ENCODE data around the gene PSME3.

Gene PSME3

DNA sequence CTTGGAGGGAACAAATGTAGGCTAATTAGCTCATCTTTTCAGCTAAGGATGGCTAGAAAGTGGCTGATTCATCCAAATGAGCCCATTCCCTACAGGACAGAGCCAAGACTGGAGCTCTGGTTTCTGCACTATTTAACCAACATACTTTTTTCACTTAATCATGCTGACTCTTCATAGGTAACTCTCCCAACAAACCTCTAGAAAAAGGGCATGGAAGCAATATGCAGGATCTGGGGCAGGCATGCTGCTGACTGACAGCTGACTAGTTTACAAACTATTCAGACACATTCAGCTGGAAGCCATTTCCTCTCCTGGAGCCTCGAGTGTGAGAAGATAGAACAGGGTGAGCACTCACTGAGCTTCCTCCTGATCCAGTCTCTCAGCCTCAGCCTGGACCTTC, 15.3 kb upstream of the PSME3 start:
- TF ChIP-seq, protein P1, sequence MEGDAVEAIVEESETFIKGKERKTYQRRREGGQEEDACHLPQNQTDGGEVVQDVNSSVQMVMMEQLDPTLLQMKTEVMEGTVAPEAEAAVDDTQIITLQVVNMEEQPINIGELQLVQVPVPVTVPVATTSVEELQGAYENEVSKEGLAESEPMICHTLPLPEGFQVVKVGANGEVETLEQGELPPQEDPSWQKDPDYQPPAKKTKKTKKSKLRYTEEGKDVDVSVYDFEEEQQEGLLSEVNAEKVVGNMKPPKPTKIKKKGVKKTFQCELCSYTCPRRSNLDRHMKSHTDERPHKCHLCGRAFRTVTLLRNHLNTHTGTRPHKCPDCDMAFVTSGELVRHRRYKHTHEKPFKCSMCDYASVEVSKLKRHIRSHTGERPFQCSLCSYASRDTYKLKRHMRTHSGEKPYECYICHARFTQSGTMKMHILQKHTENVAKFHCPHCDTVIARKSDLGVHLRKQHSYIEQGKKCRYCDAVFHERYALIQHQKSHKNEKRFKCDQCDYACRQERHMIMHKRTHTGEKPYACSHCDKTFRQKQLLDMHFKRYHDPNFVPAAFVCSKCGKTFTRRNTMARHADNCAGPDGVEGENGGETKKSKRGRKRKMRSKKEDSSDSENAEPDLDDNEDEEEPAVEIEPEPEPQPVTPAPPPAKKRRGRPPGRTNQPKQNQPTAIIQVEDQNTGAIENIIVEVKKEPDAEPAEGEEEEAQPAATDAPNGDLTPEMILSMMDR (IDR thresholded peaks at IDR 0.05; ENCODE audit: insufficient read depth, low read depth, low read length, missing control alignments), result no peak
- no peak overlapping the region for H3K4me3 ChIP-seq (ENCODE audit: low read depth, low read length)
- DNase-seq (ENCODE audit: low read depth), result no peak

DNA sequence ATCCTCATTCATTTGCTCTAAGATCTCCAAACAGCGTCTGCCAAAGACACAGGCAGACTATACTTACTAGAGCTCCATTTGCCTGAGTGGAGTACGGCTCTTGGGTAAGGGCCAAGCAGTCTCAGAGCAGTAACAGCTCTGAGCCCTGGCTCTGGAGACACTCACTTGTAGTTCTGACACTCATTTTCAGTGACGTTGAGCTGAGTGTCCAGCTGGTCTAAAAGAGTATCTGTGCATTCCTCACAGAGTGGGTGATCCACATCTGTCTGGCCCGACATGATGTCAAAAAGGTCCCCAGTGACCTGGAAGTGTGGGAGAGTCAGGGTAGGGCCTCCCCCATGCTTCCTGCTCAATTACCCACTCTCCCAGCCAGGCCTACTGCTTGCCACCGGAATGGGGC, 14.8 kb upstream of the PSME3 start:
- DNase-seq (ENCODE audit: low read depth), result no peak
- H3K4me3 ChIP-seq (ENCODE audit: low read depth, low read length), result no peak overlapping the region
- TF ChIP-seq, protein P1 (IDR thresholded peaks at IDR 0.05; ENCODE audit: insufficient read depth, low read depth, low read length, missing control alignments), result no peak

DNA sequence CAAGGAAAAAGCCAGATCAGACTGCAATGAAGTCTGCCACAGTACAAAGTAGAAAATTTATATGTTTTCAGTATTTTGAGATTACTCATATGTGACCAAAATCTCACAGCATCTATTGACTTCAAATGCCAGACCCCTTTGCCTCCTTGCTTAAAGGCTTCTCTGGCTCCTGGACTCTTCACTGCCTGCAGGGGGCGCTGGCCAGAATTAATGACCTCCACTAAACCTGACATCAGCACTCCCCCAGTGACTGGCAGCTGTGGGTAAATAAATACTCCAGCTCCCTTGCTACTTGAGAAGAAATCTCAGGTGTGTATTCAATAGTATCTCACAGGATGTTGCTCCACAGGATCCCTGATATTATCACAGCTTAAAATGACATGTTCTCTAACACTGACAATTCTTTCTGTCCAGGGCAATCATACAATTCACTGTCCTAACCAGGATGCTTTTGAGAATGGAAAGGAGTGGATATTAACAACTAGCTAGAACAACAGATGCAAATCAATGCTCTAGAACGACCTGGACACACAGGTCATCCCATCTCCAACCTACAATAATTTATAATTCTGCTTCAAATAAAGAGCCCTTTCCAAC, 13.2 kb upstream of the PSME3 start:
- no peak overlapping the region for H3K4me3 ChIP-seq (ENCODE audit: low read depth, low read length)
- TF ChIP-seq, protein P1 (IDR thresholded peaks at IDR 0.05; ENCODE audit: insufficient read depth, low read depth, low read length, missing control alignments), result peak; percentile 74
- DNase-seq (ENCODE audit: low read depth), result peak; percentile 82

DNA sequence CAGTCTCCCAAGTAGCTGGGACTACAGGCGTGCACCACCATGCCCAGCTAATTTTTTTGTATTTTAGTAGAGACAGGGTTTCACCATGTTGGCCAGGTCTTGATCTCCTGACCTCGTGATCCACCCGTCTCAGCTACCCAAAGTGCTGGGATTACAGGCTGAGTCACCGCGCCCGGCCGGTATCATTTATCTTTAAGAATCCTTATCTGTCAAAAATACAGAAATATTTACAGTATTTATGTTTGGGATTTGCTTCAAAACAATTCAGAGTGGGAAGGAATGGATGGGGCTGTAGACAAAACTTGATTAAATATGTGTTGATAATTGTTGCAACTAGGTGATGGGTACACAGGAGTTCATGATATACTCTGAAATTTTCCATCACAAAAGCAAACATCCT, 12.0 kb upstream of the PSME3 start:
- no peak for DNase-seq (ENCODE audit: low read depth)
- no peak overlapping the region for H3K4me3 ChIP-seq (ENCODE audit: low read depth, low read length)
- TF ChIP-seq, protein P1 (IDR thresholded peaks at IDR 0.05; ENCODE audit: insufficient read depth, low read depth, low read length, missing control alignments), result no peak

DNA sequence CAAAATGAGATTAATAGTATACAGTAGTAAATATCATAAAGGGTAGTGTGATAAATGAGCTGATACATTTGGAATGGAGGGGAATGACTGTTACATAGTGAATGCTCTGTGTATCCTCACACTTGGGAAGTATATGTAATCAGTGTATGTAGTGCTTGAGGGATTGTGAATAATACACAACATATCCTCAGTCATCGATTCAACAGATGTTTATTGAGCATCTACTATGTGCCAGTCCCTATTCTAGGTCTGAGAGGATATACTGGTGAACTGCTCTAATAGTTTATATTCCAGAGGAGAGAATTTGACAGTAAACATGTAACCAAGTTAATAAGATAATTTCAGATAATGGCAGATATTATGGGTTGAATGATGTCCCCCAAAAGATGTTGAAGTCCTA, 5.7 kb upstream of the PSME3 start:
- no peak for DNase-seq (ENCODE audit: low read depth)
- TF ChIP-seq, protein P1 (IDR thresholded peaks at IDR 0.05; ENCODE audit: insufficient read depth, low read depth, low read length, missing control alignments), result no peak
- H3K4me3 ChIP-seq (ENCODE audit: low read depth, low read length), result no peak overlapping the region

DNA sequence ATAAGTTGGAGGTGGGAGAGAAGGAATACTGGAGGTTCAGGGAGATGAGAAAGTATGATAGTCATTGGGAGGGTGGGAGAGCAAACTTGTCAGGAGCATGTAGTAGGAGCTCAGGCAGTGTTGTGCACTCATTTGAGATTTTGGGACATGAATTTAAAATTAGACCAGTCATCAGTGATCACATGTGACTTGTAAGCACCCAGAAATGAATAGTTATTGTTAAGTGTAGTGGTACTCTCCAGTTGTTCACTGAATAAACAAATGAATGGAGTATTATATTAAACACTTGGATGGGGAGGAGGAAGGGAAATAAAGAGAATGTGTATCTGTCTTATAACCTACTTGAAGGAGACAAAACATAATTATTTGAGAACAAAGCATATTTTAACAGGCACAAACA, 2.2 kb upstream of the PSME3 start:
- no peak for DNase-seq (ENCODE audit: low read depth)
- TF ChIP-seq, protein P1 (IDR thresholded peaks at IDR 0.05; ENCODE audit: insufficient read depth, low read depth, low read length, missing control alignments), result no peak

More for the DNA sequence above, 2.2 kb upstream of the PSME3 start:
- no peak overlapping the region for H3K4me3 ChIP-seq (ENCODE audit: low read depth, low read length)
